Testis (tissue), 3 donors: ENCODE measurements around the gene PLCB3. TPM values are rescaled to one million over a fixed set of nuclear protein-coding genes. Genes with fewer than 3 reads are reported as not detected.

Source experiments
- DNase-seq: peaks from one replicate; pipeline ENCODE4 v3.0.0-alpha.2; 2019
- H3K27ac ChIP-seq, 2 donors: fragments of 200-600 bp; sonication (generic); one replicate each; pipeline ENCODE4 v1.5.1; 2019
- H3K27me3 ChIP-seq: fragments of 200-600 bp; sonication (generic); one replicate; pipeline ENCODE4 v1.5.1; 2019
- H3K36me3 ChIP-seq: fragments of 200-600 bp; sonication (generic); one replicate; pipeline ENCODE4 v1.5.1; 2017; ENCODE audit warnings: low read depth; ENCODE audit errors: missing control alignments
- H3K4me1 ChIP-seq: fragments of 200-600 bp; sonication (generic); one replicate; pipeline ENCODE4 v1.5.1; 2019
- H3K4me3 ChIP-seq, 2 donors: fragments of 200-600 bp; sonication (generic); one replicate each; pipeline ENCODE4 v1.5.1; 2017 to 2019
- H3K9me3 ChIP-seq: fragments of 200-600 bp; sonication (generic); one replicate; pipeline ENCODE4 v1.5.1; 2017
- CTCF ChIP-seq, 3 experiments: fragments of 450-650 bp in 2 of 3; fragments of 200-600 bp in 1 of 3; sonication (generic) in 1 of 3; IDR thresholded peaks; one replicate each; pipeline ENCODE4 v1.5.1; 2016 to 2019; ENCODE audit warnings: antibody characterized with exemption in 3 of 3, mild to moderate bottlenecking in 2 of 3, moderate library complexity in 1 of 3
- POLR2A ChIP-seq: fragments of 450-650 bp; IDR thresholded peaks from one replicate; pipeline ENCODE4 v1.6.1; 2017; ENCODE audit warnings: antibody characterized with exemption, mild to moderate bottlenecking, moderate library complexity
- WGBS, 2 donors: methylation state at CpG; one replicate each; pipeline ENCODE4 v1.1.5; 2018; 5-methylcytosine and 5-hydroxymethylcytosine counted together
- intact Hi-C: fragments of 100-400 bp; cut with DNase I; formaldehyde crosslinking; loops from one replicate; pipeline ENCODE4 v1.15.1; 2023; ENCODE audit warnings: low total_unique reads
- polyA plus RNA-seq: library from polyadenylated mRNA; stranded (reverse); fragments of 350-450 nt; fragmentation: Illumina TruSeq; extraction: RNeasy Lipid Tissue Mini Kit (QIAGEN cat#74804); gene quantifications from one replicate; pipeline ENCODE4 v1.2.3, GENCODE V29; 2014; ENCODE audit warnings: low read depth, low replicate concordance; ENCODE audit not compliant: insufficient read depth
- total RNA-seq, 2 donors: library from RNA; depleted of rRNA; stranded (reverse); fragments of >200 nt; gene quantifications; one replicate each; pipeline ENCODE4 v1.2.3, GENCODE V29; 2016

PLCB3 gene
- total and polyA plus RNA-seq, 3 donors from 2014 or later: 14.2 to 45.4 (median 29.6) TPM

- no peak for DNase-seq
- TF ChIP-seq POLR2A (no peak), CTCF (IDR thresholded peaks at IDR 0.05) (no peak)
- intact Hi-C loops: no loop called here
Observed at GRCh38 chr11:64266339-64266738, 15.0 kb downstream of the PLCB3 start.

GRCh38 chr11:64267207-64267945 is 16.0 kb downstream of the PLCB3 start:
- peak; percentile 64 for DNase-seq
- TF ChIP-seq POLR2A (no peak), CTCF (IDR thresholded peaks at IDR 0.05) (no peak)
- intact Hi-C loops: no loop called here
- Histone ChIP-seq H3K27me3 (no peaks in the 10 kb centered on the region), H3K36me3 (no peaks in the 10 kb centered on the region), H3K9me3 (no peaks in the 10 kb centered on the region), H3K4me1 (peaks cover 41% of the 10 kb centered on the region), H3K4me3 (no peak overlapping the region), H3K27ac (peak overlapping the region; percentile 86 to 94)
- 53 to 62% methylated on average over 24 to 27 of the region's 27 CpGs for WGBS, 2 donors

More at GRCh38 chr11:64266339-64266738, 15.0 kb downstream of the PLCB3 start:
- H3K4me3 ChIP-seq: no peak overlapping the region
- H3K9me3 ChIP-seq: no peaks in the 10 kb centered on the region
- H3K36me3 ChIP-seq: no peaks in the 10 kb centered on the region
- no peaks in the 10 kb centered on the region for H3K27me3 ChIP-seq
- H3K4me1 ChIP-seq: peaks cover 31% of the 10 kb centered on the region
- 92 to 95% methylated on average over 15 of the region's 15 CpGs for WGBS, 2 donors
- H3K27ac ChIP-seq: peak overlapping the region in 1 of 2 donors; percentile 69

GRCh38 chr11:64268025-64268892 is 16.9 kb downstream of the PLCB3 start:
- WGBS, 2 donors: 20 to 24% methylated on average over 16 to 23 of the region's 23 CpGs

GRCh38 chr11:64268893-64269539 is 17.7 kb downstream of the PLCB3 start:
- Histone ChIP-seq H3K4me3 (peak overlapping the region; percentile 62 to 67), H3K36me3 (no peaks in the 10 kb centered on the region), H3K27ac (peak overlapping the region; percentile 86 to 94), H3K4me1 (peaks cover 42% of the 10 kb centered on the region), H3K9me3 (no peaks in the 10 kb centered on the region), H3K27me3 (no peaks in the 10 kb centered on the region)
- TF ChIP-seq POLR2A (no peak), CTCF (IDR thresholded peaks at IDR 0.05) (no peak)
- WGBS, 2 donors: 0 to 1% methylated on average over 6 to 34 of the region's 34 CpGs
- peak; percentile 51 for DNase-seq
- intact Hi-C loops: no loop called here

More at GRCh38 chr11:64268025-64268892, 16.9 kb downstream of the PLCB3 start:
- H3K27ac ChIP-seq: peak overlapping the region; percentile 86 to 94
- H3K36me3 ChIP-seq: no peaks in the 10 kb centered on the region
- intact Hi-C loops: no loop called here
- DNase-seq: peak; percentile 94
- H3K27me3 ChIP-seq: no peaks in the 10 kb centered on the region
- TF ChIP-seq CTCF (IDR thresholded peaks at IDR 0.05) (no peak), POLR2A (no peak)
- no peaks in the 10 kb centered on the region for H3K9me3 ChIP-seq
- peaks cover 43% of the 10 kb centered on the region for H3K4me1 ChIP-seq
- peak overlapping the region in 1 of 2 donors; percentile 67 for H3K4me3 ChIP-seq
